Endothelial cell of hepatic sinusoid (primary cell): Measurements from ENCODE around the gene IFNA13.

Experiments
- in situ Hi-C: cut with HindIII; loops from 2 replicates; pipeline ENCODE4 v1.10.0; 2017; ENCODE audit warnings: low sequenced_read_pairs

The IFNA13 gene

DNA sequence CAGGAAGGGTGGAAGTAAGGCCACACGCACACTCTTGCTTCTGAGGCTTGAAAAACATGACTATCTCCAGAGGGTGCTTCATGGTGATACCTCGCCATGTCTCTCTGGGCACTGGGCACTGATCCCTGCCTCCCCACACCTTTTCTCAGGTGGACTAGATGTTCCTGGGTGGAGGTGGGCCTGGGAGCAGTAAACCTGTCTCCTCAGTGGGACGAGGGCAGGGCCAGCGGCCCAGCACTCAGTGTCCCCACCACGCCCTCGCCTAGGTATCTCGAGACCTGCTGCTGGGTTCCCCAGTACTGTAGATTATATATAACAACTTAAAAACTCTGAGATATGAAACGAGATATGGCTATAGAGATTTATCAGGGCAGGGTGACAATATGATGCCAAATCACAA is 5.6 kb downstream of the IFNA13 start:
- in situ Hi-C loops: no loop called here

DNA sequence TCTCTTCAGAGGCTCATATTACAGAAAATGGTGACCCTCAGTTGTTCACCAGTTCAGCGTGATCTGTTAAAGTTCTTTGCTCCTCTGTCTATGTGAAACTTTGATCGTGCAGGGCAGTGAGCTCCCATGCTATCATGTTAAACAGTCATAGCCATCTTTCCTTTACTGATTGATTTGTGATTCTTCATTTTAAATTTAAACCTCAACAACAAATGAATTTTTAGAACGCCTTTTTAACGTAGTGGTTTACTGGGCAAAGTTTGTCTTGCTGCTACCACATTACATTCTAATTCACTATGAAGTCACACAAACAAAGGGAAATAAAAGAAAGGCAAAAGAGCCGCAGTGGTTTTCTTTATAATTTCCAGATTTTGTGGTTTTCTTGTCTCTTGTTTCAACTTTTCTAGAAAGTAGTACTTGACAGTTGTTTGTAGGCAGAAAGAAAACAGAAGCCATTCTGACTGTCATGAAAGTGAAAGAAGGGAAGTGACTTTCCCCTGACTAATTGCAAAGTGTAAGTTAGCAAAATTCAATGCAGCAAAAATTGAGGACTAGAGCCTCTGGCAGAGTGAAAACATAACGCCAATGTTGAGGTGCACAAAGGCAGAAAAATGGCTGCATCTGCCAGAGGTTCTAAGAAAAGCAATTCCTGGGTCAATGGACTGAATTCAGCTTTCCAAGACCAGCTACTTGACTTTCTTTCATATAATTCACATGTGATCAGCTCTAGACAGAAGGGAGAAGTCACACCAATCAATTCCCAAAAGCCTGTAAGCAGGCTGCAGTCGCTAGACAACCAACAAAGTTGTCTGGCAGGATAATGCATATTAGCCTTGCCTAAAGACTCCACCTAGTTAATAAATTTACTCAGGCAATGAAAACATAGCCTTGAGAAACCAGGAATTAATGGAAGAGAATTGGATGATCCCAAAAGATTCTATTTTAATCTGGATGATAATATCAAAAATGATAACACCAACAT is 10.1 kb downstream of the IFNA13 start:
- in situ Hi-C loops: no loop called here

DNA sequence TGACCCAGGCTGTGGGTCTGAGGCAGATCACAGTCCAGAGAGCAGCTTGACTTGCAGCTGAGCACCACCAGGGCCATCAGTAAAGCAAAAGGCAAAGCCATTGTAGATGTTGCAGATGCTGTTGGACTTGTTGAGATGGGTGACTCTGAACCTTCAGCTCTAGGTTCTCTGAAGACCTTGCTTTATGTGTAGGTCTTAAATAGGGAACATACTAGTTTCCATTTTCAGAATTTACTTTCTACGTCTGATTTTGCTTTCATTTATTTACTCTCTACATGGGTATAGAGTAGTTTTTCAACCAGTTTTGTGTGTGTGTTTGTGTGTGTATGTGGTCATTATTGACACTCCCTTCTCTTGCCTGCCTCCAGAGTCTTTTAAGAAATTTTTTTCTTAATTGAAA is 17.1 kb downstream of the IFNA13 start, which contains the start of gene IFNA6:
Gene IFNA6, minus strand, starts transcription at position 101 of the 400 bp plus-strand sequence. Its CDS starts 0 bp downstream, at position 101.
- in situ Hi-C loops: no loop called here

DNA sequence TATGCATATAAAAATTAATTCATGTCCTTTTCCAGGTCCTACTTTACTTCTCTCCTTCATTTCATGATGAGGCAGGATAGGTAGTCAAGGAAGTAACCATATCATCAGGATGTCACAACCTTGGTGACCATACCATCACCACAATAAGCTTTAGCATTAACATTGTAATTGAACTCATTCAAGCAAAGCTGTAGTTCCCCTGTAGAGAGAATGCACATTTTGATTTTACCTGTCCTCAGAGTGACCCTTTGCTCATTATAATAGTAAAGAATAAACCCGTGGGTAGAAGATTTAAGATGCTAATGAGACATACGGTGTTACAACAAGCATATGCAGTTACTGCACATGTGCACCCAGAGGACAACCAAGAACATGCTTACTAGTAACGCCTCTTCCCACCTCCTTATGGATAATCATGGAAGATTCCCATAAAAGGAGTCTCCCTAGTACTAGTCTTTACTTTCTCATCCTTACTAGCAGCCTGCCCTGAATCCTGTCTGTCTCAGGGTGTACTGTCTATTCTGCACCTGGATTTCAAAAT is 19.4 kb downstream of the IFNA13 start:
- in situ Hi-C loops: no loop called here

DNA sequence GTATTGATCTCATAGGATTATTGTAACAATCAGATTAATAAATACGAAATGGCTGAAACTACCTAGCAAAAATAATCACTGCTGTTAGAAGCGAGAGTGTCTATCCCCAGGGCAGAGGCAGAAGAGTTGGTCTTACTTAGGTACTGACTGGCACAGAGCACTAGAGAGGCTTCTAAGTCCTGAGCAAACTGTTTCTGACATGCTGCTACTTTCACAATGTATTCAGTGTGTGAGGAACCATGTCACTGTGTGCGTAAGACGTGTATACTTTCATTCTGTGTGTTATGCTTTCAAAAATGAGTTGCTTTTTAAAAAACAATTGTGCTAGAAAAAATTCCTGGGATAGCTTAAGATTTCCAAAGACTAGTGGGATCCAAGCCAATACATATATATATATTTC is 27.1 kb downstream of the IFNA13 start:
- in situ Hi-C loops: loop anchor here (5.0 kb wide), 1 partner anchor 97 kb away; no protein-coding TSS in a partner anchor

DNA sequence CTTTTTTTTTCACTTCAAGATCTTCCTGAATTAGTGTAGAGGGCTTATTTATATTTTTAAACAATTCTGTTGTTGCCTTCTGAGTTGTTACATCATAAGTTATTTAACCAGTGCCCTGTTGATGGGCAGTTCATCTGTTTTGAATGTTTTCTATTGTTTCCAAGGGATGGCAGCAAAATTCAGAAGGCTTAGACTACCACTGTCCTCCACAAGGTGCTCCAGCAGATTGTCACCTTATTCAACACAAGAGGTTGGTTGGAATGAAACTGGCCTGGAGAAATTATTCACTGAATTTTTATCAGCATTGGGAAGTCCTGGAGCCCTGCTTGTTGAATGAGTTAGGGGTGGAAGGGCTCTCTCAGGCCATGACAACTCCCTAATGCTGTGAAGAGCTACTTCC is 31.4 kb downstream of the IFNA13 start:
- in situ Hi-C loops: loop anchor here (5.0 kb wide), 1 partner anchor 66 kb away; no protein-coding TSS in a partner anchor

DNA sequence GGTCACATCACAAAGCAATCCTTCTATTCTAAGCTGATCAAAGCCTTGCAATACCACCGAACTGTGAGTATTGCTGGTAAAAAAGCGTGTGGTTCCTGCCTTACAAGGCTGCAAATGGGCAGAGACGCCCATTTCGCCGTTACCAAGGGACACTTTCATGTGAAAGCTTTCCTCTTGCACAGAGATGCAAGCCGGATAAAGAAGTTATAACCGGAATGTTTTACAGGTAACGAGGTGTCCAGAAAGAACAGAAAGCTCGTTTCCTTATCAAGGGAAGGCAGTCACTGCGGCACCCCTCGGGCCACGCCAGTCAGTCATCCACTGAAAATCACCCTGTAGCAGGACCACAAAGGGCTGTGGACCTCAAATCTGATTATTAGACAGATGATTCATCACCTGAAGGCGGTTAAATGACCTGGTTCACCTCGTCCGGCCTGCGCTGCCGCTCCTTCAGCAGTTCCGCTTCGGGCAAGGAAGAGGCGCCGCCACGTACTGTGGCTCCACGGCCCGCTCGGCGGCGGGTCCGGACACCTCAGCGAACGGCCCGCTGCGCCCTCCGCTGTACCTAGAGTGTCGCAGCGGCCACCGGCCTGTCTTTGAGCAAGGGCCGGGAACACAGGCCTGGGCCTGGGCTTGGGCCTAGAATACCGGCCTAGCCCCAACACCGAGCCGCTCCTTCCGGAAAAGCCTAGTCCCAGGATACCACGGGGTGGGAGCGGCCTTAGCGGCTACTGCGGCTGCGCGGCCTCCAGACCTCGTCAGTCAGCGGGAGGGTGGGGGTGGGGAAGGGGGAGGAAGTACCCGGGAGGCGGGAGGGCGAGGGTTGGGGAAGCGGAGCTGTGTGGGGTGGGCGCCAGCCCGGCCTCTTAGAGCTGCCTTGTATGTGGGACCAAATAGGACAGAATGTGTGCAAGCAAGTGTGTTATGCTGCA is 32.9 kb downstream of the IFNA13 start, which contains the start of gene KLHL9:
Gene KLHL9, minus strand, starts transcription at position 704 of the 932 bp plus-strand sequence. Its CDS starts 545 bp downstream, at position 159.
- in situ Hi-C loops: loop anchor here (5.0 kb wide), 3 partner anchors 42 to 357 kb away; no protein-coding TSS in a partner anchor

DNA sequence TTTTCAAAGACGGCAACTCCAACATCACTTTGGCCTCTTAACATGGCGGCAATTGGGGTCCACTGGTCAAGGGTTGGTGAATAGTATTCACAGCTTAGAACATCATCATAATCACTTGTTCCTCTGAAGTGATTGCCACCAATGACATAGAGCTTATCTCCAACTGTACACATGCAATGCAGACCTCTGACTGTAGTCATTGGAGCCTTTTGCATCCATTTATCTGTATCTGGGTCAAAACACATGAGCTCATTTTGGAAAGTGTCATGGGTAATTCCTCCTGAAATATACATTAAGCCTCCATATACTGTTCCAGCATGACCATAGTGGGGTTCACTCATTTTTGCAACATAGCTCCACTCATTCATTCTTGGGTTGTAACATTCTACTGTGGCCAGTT is 34.6 kb downstream of the IFNA13 start:
- in situ Hi-C loops: loop anchor here (5.0 kb wide), 2 partner anchors 44 to 359 kb away; no protein-coding TSS in a partner anchor

DNA sequence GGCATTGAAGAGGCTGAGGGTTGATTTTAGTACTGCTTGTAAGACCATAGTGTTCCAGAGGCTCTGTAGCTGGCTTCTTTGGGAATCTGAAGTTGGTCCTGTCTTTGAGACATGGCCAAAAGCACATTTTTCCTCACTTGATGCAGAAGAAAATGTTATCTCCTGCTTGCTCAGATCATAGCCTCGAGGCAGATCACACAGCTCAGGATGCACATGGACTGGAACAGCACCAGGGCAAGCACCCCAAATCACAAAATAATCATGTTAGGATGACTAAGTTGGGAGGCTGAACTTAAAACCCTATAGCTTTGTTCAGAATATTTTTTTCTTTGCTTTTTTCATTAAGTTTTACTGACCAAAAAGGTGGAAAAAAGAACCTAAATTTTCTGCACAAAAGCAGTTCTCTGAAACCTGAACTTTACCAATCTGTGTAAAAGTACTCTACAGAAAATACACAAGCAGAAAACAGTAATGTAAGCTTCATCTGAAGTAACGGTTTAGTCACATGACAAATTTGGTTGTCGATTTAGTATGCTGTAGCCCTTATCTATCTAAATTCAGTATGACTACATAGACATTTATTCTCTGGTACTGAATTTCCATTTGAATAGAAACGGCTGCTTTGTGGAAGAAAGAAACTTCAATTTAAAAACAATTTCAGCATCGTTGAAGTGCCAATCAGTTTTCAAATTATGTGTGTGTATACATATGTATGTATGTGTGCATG is 36.0 kb downstream of the IFNA13 start:
- in situ Hi-C loops: loop anchor here (5.0 kb wide), 2 partner anchors 45 to 360 kb away; no protein-coding TSS in a partner anchor

DNA sequence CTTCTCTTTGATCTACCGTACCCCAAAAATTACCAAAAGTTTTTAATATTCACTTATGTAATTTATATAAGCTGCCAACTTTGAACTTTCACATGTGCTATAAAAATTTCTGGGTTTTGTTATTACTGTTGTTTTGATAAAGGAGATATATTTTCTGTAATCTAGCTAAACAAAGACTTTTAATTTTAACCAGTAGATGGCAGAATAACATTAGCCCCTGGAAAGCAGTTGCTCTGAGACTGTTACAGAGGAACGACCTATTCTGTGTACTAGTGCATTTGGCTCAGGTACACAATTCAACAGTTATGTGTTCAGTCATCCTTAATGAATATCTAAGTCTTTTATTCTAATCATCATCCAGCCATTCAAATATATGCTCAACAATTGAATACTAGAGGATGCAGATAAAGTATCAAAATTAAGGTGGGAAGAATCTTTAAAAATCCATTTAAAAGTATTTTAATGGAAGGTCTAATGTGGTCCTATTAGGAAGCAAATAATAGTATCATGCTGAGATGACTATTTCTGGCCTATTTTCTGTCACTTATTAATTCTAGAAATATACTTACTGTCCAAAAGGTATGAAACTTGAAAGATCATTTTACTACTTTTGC is 41.2 kb downstream of the IFNA13 start:
- in situ Hi-C loops: no loop called here

DNA sequence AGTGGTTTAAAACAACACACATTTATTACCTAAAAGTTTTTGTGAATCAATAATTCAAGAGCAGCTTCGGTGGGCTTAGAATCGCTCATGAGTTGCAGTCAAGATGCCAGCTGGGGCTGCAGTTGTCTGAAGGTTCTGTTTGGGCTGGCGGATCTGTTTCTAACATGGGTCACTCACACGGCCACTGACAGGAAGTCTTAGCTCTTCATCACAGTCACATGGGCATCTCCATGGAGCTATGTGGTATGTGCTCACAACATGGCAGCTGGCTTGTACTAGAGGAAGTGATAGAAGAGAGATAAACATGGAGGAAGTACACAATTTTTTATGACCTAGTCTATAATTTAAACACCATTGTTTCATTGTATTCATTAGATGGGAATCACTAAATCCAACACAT is 43.8 kb downstream of the IFNA13 start:
- in situ Hi-C loops: no loop called here

DNA sequence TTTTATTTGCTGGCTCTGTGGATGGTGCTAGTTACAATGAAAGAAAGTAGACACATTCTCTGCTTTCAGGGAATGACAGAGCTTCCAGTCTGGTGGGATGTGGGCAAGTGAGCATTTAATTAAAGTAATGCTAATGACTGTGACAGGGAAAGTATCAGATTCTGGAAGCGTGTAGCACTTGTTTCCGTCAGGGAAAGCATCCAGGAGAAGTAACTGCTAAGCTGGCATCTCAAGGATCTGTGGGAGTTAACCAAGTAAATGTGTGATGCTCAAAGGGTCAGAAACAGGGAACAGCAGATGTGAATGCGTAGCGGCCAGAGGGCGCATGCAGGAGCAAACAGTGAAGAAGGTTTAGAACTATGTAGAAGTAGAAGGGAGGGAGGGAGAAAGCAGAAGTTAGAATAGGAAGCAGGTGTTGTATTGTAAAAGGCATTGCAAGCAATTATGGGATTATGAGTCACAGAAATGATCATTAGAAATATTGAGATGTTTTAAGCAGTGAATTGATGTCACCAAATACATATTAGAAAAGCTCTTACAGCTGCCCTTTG is 44.9 kb downstream of the IFNA13 start:
- in situ Hi-C loops: no loop called here

DNA sequence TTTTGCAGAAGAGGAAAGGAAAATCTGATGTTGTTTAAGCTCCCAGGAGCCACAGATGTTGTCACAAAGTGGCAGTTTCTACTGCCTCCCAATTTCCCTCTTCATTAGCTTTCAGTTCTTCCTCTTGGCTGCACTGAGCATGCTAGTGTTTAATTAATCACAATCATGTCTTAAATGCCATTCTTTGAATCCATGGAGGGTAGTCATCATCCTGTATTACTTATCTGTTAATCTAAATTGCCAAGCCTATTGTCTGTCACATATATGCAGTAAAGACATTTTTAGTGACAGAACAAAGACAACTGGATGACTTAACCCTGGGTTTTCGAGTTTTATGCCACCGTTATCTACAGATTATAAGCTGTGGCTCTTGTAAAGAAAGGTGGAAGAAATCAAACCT is 47.4 kb downstream of the IFNA13 start:
- in situ Hi-C loops: no loop called here

DNA sequence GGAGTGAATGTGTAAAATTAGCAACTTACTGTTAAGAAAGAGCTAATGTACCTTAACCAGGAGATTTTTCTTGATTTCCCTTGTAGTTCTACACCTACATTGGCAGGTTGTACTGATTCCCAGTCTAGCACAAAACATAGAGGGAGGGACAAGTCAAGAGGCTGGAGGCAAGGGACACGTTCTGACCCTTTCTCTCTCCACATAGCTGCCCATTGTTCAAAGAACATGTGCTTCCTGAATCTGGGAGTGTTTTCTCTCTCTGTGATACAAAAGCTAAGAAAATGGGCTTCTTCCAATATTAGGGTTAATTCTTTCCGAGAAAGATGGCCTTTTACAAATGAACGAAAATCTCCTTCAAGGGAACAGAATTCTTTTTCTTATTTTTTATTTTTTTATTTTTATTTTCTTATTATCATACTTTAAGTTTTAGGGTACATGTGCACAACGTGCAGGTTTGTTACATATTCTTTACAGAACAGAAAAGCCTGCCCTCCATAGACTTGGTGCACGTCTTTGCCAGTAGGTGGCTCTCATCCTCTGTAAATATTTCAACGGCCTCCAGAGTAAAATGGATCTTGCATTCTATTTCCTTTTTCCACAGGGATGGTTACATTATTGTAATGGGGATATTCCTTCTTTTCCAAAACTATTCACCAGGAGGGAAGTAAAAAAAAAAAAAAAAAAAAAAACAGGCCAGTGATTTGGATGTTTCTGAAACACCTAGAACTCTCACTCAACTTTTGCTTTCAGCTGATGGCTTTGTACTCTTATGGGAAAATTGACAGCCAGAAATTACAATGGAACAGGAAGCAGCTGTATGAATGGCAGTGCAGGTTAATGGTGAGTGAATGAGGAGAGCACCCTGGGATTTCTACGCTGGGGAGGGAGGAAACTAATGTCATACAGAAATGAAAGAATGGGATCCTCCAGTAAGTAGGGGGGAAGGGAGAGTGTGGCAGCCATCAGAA is 49.6 kb downstream of the IFNA13 start:
- in situ Hi-C loops: no loop called here
